GM18519 (cell line): Measurements from ENCODE around the gene TMEM220.
A peak's percentile ranks its signal among the peaks of the same experiment; 100 is the strongest.
"Not testable (repeated sequence)": the region's sequence is repeated elsewhere in the genome, so short reads cannot be mapped to it uniquely, and the experiment has no call there.

Source experiments
- ATAC-seq: cut with Tn5 transposase; IDR thresholded peaks from one replicate; pipeline ENCODE4 v1.9.1; 2021; ENCODE audit warnings: mild to moderate bottlenecking, moderate library complexity; ENCODE audit not compliant: unreplicated experiment, low FRiP score

Gene TMEM220

GRCh38 chr17:10731408-10731879, 1.6 kb upstream of the TMEM220 start:
- ATAC-seq, result no peak

- not testable (repeated sequence) for ATAC-seq
These were observed 424 bp upstream of the TMEM220 start for GRCh38 chr17:10730247-10730646.

- no peak for ATAC-seq
These were observed 1.4 kb downstream of the TMEM220 start for GRCh38 chr17:10728331-10728892.

DNA sequence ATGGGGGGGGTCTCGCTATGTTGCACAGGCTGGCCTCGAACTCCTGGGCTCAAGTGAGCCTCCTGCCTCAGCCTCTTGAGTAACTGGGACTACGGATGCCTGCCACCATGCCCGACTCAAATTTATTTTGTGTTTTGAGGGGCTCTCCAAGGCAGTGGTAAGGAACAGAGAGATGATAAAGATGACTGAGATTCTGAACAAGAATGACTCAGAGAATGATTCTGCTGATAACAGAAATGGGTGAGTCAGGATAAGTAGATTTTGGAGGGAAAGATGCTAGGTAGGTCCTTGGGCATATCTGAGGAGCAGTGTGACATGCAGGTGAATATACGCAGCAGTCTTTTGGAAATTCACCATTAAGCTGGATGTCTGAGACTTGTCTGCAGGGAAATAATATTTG, 2.6 kb downstream of the TMEM220 start:
- ATAC-seq, result no peak

DNA sequence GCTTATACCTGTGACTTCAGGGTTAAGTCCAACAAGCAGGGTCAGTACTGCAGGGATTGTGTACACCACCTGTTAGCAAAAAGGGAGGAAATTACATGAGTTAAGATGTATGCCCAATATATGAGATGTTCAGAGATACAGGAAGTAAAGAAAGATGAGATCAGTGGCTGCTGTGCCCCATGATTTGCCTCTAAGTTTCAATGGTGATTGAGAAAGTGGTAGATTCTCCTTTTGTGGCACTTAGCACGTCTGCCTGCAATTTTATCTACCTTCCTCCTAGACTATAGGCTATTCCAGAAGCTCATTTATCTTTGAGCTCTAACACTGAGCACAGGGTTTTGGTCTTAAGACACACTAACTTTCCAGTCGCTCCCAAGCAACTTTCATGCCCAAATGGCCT, 3.6 kb downstream of the TMEM220 start:
- ATAC-seq, result no peak

DNA sequence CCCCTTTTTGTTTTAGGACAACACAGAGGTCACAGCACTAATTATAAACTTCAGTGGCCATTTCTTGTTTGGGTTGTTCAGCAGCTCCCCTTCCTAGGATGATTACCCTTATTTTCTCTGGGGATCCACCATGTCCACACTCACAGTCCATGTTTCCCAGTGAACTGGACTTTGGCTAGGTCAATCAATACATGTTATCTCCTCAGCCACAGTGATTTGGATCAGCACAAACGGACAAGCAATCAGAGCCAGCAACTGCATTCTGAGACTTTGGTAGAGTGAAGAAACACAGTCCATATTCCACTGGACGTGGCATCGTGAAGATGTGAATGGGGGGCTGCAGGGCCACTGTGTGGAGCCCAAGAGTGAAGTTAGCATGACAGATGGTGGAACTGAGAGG, 4.6 kb downstream of the TMEM220 start:
- ATAC-seq, result no peak

DNA sequence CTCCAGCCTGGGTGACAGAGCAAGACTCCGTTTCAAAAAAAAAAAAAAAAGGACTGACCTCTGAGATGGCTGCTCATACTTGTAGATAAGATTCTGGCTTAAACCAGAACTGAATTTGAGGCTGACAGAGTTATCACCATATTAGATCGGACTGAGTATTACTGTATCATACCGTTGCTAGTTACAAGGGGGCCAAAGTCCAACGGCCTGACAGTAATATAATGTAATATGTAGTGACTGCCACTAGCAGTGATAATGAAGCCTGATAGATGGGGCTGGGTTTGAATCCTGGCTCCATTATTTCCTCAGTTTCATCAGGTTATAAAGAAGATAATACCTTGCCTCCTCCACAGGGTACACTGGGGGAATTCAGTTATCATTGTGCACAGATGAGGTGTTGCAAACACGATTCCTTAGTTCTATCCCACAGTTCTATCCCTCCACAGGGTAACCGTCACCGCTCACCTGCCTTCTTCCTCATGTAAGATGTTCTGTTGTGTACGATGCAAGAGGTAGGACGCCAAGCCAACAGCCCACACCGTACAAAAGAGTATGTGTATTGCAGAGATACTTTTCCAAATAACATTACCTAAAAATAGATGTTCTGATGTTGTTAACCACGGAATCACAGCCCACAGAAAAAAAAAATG, 5.2 kb downstream of the TMEM220 start:
- no peak for ATAC-seq

- ATAC-seq, result no peak
These were observed 11.3 kb downstream of the TMEM220 start for GRCh38 chr17:10718547-10718946.

GRCh38 chr17:10716218-10716617, 13.6 kb downstream of the TMEM220 start:
- no peak for ATAC-seq

- no peak for ATAC-seq
These were observed 16.5 kb downstream of the TMEM220 start for GRCh38 chr17:10713318-10713717.

DNA sequence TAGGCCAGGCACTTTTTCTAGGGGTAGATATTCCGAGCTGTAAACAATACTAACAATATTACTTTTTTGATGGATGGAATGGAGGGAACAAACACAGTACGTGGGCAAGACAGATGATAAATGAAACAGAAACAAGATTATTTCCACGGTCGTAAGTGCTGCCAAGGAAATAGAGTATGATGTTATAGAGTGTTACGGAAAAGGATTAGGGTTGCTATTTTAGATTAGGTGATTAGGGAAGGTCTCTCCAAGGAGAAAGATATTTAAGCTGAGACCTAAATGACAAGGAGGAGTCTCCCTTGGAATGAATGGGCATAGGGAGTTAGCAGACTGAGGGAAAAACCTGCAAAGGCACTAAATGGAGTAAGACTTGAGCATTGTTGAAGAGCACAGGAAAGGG, 24.1 kb downstream of the TMEM220 start:
- ATAC-seq, result no peak

DNA sequence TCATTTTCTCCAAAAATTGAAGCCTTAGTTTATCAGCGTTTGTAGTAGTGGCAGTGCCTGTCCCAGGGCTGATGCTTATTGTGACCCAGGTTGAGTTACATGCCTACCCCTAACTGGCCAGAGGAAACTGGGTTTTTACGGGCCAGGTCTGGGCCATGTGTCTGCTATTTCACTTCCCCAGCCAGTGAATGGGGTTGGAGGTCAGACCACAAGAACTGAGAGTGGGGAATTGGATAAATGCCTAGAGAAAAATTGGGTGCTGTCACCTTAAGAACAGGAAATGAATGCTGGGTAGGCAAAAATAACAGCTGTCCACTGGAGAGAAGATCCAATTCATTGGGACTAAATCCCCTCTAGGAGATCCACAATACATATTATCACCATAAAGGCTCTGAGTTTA, 27.2 kb downstream of the TMEM220 start:
- no peak for ATAC-seq

GRCh38 chr17:10699856-10700255, 30.0 kb downstream of the TMEM220 start:
- no peak for ATAC-seq

DNA sequence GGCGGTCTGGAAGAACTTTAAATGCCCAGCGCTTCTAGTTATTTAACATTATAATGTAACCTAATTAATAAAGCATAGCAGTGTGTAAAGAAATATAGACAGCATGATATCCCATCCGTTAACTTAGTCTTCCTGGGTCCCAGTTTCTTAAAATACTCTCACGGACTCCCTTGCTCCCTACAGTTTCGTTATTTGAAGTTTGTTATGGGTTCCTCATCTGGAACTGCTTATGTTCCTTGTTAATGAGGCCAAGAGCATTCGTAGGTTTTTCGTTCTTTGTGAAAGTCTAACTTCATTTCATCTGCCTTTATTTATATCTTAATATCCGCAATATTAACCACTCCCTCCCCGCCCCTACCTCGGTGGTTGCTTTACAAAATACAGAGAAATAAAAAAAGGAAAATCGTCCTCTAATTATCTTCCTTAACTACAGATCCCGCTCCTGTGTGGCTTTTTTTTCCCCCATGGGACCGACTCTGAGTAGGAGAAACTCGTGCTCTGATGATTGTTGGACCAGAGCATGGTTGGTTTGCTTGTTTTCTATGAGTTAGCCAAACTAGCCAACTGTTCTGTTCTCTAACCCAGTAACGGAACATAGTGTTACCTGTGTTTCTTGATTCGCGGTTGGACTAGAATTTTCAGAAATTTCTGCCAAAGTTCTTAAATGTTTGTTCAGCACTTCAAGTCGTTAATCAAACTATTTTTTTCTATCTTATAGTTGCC, 31.6 kb downstream of the TMEM220 start:
- ATAC-seq, result no peak

DNA sequence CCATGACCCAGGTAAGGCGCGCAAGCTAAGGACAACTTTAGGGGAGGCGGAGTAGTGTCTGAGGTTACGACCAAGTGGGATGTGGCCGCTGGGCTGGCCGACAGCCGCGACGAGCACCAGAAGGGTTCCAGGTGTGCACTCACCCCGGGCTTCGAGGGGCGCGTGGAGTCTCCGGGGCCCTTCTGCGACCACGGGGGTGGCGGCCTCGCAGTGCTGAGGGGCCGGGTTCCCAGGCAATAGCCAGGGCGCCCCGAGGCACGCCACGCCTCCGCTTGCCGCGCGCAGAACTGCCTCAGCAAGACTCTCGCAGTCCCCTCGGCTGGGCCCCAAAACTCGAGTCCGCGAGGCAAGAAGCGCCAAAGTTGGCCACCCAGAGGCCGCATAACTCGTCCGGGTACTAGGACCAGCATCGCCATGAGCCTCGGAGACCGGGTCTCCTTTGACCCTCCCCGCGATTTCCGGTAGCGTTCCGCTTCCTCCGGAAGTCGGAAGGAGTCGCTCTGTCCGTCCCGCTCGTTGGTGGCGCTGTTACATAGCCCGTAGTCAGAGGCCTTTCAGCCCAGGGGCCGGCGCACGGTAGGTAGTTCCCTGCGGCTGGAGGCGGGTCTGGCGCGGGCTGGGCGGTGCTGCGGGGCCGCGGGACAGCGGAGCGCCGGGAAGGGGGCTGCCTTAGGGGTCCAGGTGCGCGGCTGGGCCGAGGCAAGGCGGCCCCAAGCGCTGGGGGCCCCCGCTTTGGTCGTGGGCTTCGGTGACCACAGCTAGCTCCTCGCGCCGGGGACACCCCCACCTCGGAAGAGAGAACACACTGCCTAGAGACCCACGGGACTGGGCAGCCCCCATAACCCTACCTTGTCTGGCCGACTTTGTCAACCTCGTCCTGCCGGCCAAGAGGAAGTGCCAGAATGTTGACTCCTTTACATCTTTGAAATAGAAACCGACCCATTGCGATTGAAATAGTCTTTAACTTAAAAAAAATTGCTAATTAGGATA, 32.4 kb downstream of the TMEM220 start, which contains the start of the genes ADPRM and SCO1:
ADPRM (plus strand) TSS at position 503 of the 990 bp plus-strand sequence. CDS start 7,333 bp downstream, outside the sequence.
SCO1 (minus strand) TSS at position 442 of the 990 bp plus-strand sequence; CDS start at position 416, 26 bp downstream.
- ATAC-seq, result peak; percentile 93

DNA sequence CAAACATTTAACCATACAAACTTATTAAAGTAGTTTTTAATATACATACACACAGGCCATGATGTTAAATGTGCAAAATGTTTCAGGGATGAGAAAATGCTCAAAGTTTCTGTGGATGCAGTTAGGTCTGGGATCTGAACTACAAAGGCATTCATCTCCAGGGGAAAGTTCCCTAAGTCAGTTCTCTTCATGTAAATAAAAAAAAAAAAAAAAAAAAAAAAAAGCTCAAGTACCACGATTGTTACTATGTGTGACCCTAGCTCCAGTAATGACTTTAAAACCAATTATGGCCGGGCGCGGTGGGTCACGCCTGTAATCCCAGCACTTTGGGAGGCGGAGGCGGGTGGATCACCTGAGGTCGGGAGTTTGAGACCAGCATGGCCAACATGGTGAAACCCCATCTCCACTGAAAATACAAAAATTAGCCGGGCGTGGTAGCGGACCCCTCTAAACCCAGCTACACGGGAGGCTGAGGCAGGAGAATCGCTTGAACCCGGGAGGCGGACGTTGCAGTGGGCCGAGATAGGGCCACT, 33.9 kb downstream of the TMEM220 start:
- ATAC-seq, result not testable (repeated sequence)

DNA sequence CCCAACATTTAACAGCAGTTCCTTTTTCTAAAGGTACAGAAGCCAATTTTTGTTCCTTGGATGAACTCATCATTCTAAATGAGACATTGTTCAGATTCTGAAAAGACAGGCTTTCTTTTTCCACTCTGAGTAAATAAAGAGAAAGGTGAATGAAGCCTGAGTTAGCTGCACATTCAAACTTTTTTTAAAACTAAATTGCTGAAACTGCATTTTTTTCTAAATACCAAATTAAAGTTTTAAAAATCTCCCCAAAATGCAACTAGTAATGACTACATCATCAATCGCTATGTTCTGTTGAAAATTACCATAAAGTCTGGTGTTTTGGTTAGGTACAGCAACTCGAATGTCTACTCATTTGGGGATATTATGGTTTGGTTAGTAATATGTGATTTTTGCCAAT, 42.3 kb downstream of the TMEM220 start:
- no peak for ATAC-seq

- ATAC-seq, result no peak
These were observed 46.0 kb downstream of the TMEM220 start for GRCh38 chr17:10683853-10684252.

GRCh38 chr17:10681866-10682446, 47.9 kb downstream of the TMEM220 start:
- no peak for ATAC-seq

- no peak for ATAC-seq
These were observed 55.1 kb downstream of the TMEM220 start for GRCh38 chr17:10674704-10675103.
